HepG2 (cell line): Measurements from ENCODE around the gene LDLRAD4. TPM values are rescaled to one million over a fixed set of nuclear protein-coding genes. Genes with fewer than 3 reads are reported as not detected.

Experiments used
- BCL3 ChIP-seq: sonication (generic); formaldehyde crosslinking; IDR thresholded peaks from 2 replicates; pipeline ENCODE4 v1.5.1; 2020; ENCODE audit warnings: mild to moderate bottlenecking, missing genetic modification reagents, moderate library complexity
- CBX2 ChIP-seq, 2 experiments: fragments of 200-600 bp in 1 of 2; sonication (generic); formaldehyde crosslinking in 1 of 2; IDR thresholded peaks; 2 replicates each; pipeline versions ENCODE4 v1.7.0 to v1.8.1; 2018 to 2022; ENCODE audit warnings: low read depth in 2 of 2, low read length in 1 of 2, mild to moderate bottlenecking in 1 of 2, missing genetic modification reagents in 1 of 2
- CCDC6 ChIP-seq: sonication (generic); formaldehyde crosslinking; IDR thresholded peaks from 2 replicates; pipeline ENCODE4 v1.8.1; 2022; ENCODE audit warnings: mild to moderate bottlenecking, missing genetic modification reagents, moderate library complexity
- HNRNPLL ChIP-seq: fragments of 200-400 bp; formaldehyde crosslinking; IDR thresholded peaks from 2 replicates; pipeline ENCODE4 v1.6.1; 2017; ENCODE audit warnings: mild to moderate bottlenecking, low read depth, low read length; ENCODE audit not compliant: poor library complexity, severe bottlenecking
- NFRKB ChIP-seq: fragments of 450-650 bp; IDR thresholded peaks from 2 replicates; pipeline ENCODE4 v1.6.1; 2017
- POGZ ChIP-seq: sonication (generic); formaldehyde crosslinking; IDR thresholded peaks from 2 replicates; pipeline ENCODE4 v1.4.0; 2020; ENCODE audit warnings: mild to moderate bottlenecking, missing genetic modification reagents
- POLR2A ChIP-seq, 2 experiments: IDR thresholded peaks; 2 replicates each; pipeline ENCODE4 v1.6.1; 2011; ENCODE audit warnings: low read depth in 2 of 2, low read length in 2 of 2, mild to moderate bottlenecking in 1 of 2, moderate library complexity in 1 of 2; ENCODE audit not compliant: insufficient read depth in 1 of 2
- RAD21 ChIP-seq: fragments of 450-650 bp; formaldehyde crosslinking; IDR thresholded peaks from 2 replicates; pipeline ENCODE4 v1.5.0; 2020; ENCODE audit warnings: mild to moderate bottlenecking
- RFXANK ChIP-seq: IDR thresholded peaks from 2 replicates; pipeline ENCODE4 v1.6.1; 2016
- SALL1 ChIP-seq: sonication (generic); formaldehyde crosslinking; IDR thresholded peaks from 2 replicates; pipeline ENCODE4 v1.8.0; 2022; ENCODE audit warnings: mild to moderate bottlenecking, missing genetic modification reagents
- THRA ChIP-seq: sonication (generic); formaldehyde crosslinking; IDR thresholded peaks from 2 replicates; pipeline ENCODE4 v1.4.0; 2020; ENCODE audit warnings: missing genetic modification reagents, borderline replicate concordance
- ZFX ChIP-seq: sonication (generic); formaldehyde crosslinking; IDR thresholded peaks from 2 replicates; pipeline ENCODE4 v1.4.0; 2020; ENCODE audit warnings: mild to moderate bottlenecking, low read depth, missing genetic modification reagents, moderate library complexity
- ZNF256 ChIP-seq: sonication (generic); formaldehyde crosslinking; conservative IDR thresholded peaks from 2 replicates; pipeline ENCODE4 v1.4.0; 2020; ENCODE audit warnings: missing genetic modification reagents
- ZNF407 ChIP-seq: sonication (generic); formaldehyde crosslinking; IDR thresholded peaks from one replicate; pipeline ENCODE4 v1.5.1; 2020; ENCODE audit warnings: mild to moderate bottlenecking, missing genetic modification reagents; ENCODE audit errors: not compliant biosample characterization
- ZNF441 ChIP-seq: sonication (generic); formaldehyde crosslinking; IDR thresholded peaks from 2 replicates; pipeline ENCODE4 v1.7.0; 2021; ENCODE audit warnings: missing genetic modification reagents, borderline replicate concordance
- ZNF549 ChIP-seq: sonication (generic); formaldehyde crosslinking; IDR thresholded peaks from 2 replicates; pipeline ENCODE4 v1.5.0; 2020; ENCODE audit warnings: missing genetic modification reagents
- ZNF577 ChIP-seq: sonication (generic); formaldehyde crosslinking; IDR thresholded peaks from 2 replicates; pipeline ENCODE4 v1.4.0; 2020; ENCODE audit warnings: mild to moderate bottlenecking, low read depth, missing genetic modification reagents, borderline replicate concordance
- ZNF614 ChIP-seq: IDR thresholded peaks from 2 replicates; pipeline ENCODE4 v1.6.1; 2018; ENCODE audit warnings: missing biosample characterization, missing genetic modification reagents, inconsistent platforms, borderline replicate concordance
- ZNF83 ChIP-seq: sonication (generic); formaldehyde crosslinking; IDR thresholded peaks from 2 replicates; pipeline ENCODE4 v1.4.0; 2020; ENCODE audit warnings: missing genetic modification reagents, mild to moderate bottlenecking, borderline replicate concordance
- ZZZ3 ChIP-seq: sonication (generic); formaldehyde crosslinking; IDR thresholded peaks from 2 replicates; pipeline ENCODE4 v1.4.0; 2020; ENCODE audit warnings: missing genetic modification reagents, mild to moderate bottlenecking, borderline replicate concordance
- polyA plus RNA-seq, 8 experiments: library from polyadenylated mRNA; depleted of rRNA in 3 of 8; stranded (reverse) in 7 of 8; unstranded in 1 of 8; fragments of >200 nt; fragmentation: Illumina TruSeq in 4 of 8; extraction: Trizol in 4 of 8; gene quantifications; 2 replicates each; pipeline versions ENCODE4 v1.2.1 to v1.2.3, GENCODE V29; 2011 to 2016; ENCODE audit warnings: low read depth in 4 of 8, missing spikeins in 1 of 8, mixed read lengths in 1 of 8; ENCODE audit not compliant: insufficient read depth in 1 of 8
- total RNA-seq, 5 experiments: library from RNA; depleted of rRNA; stranded (reverse); fragments of >200 nt; fragmentation: Illumina TruSeq; extraction: Trizol; gene quantifications; 2 replicates each; pipeline ENCODE4 v1.2.3, GENCODE V29; 2016; ENCODE audit warnings: low read depth in 1 of 5

The LDLRAD4 gene
- total and polyA plus RNA-seq, 2 of the 13 experiments (the other 11 are each of a cell fraction or from before 2014, with no cell fraction given): 13.6 to 20.9 TPM

- TF ChIP-seq THRA (no peak), HNRNPLL (peak; percentile 17), ZFX (CRISPR knock-in tag) (peak; percentile 45), ZNF83 (no peak), SALL1 (CRISPR knock-in tag) (no peak), ZNF256 (CRISPR knock-in tag) (no peak), ZZZ3 (CRISPR knock-in tag) (no peak), ZNF441 (CRISPR knock-in tag) (no peak), POLR2A (IDR thresholded peaks at IDR 0.05; ENCODE audit: insufficient read depth in 1 of 2, low read depth in 2 of 2, low read length in 2 of 2) (no peak; a peak in 1 of 4 replicates), POGZ (CRISPR knock-in tag) (no peak), RAD21 (CRISPR knock-in tag) (no peak), BCL3 (CRISPR knock-in tag) (no peak), ZNF577 (CRISPR knock-in tag) (no peak), CCDC6 (CRISPR knock-in tag) (0 out of 2 replicates have a peak, but pooled peaks have one; percentile 46), RFXANK (CRISPR knock-in tag) (no peak), NFRKB (no peak), CBX2 (IDR thresholded peaks at IDR 0.05; ENCODE audit: low read depth, low read length) (no peak), CBX2 (CRISPR knock-in tag; IDR thresholded peaks at IDR 0.05; ENCODE audit: low read depth) (no peak), ZNF407 (CRISPR knock-in tag) (no peak), ZNF614 (no peak), ZNF549 (CRISPR knock-in tag) (no peak)
Measured at GRCh38 chr18:13217466-13217961, 1.0 kb upstream of the LDLRAD4 start (continued).
